Measurements from ENCODE around the gene ZBTB7C. TPM values are rescaled to one million over a fixed set of nuclear protein-coding genes. Genes with fewer than 3 reads are reported as not detected.

ZBTB7C gene
- total RNA-seq, 1 experiment from 2014 or later = 0.33 TPM

- Histone ChIP-seq H3K4me1 (ENCODE audit: insufficient read depth, low read length) (peaks cover 9% of the 10 kb centered on the region; the same call in 1 of the 2 replicates), H2BK20ac (ENCODE audit: low read depth, low read length, poor library complexity, severe bottlenecking) (no peak overlapping the region), H3K4me2 (ENCODE audit: insufficient read depth, insufficient read length, low read length) (no peak overlapping the region), H2AK5ac (ENCODE audit: insufficient read length, low read length) (no peak overlapping the region), H4K91ac (ENCODE audit: insufficient read length, low read depth, low read length) (no peak overlapping the region), H3K27me3 (ENCODE audit: insufficient read depth, low read length) (peaks cover 24% of the 10 kb centered on the region; the same call in 1 of the 2 replicates), H3K14ac (ENCODE audit: insufficient read depth, low read length) (no peak overlapping the region), H3K9ac (ENCODE audit: extremely low read depth, insufficient read length, low read length) (no peak overlapping the region), H2AFZ (ENCODE audit: low read length) (no peak overlapping the region), H4K5ac (ENCODE audit: insufficient read length, low read depth, low read length) (no peak overlapping the region), H3K23me2 (ENCODE audit: insufficient read length, low read depth, low read length, poor library complexity, severe bottlenecking) (peaks cover 9% of the 10 kb centered on the region), H3K23ac (ENCODE audit: insufficient read length, low read depth, low read length) (no peak overlapping the region), H3K4ac (ENCODE audit: low read depth, low read length) (no peak overlapping the region), H3K56ac (ENCODE audit: insufficient read length, low read depth, low read length) (no peak overlapping the region), H3K79me2 (ENCODE audit: insufficient read depth, low read length) (no peaks in the 10 kb centered on the region), H2BK120ac (ENCODE audit: low read depth, low read length, poor library complexity, severe bottlenecking) (no peak overlapping the region), H2BK5ac (ENCODE audit: insufficient read length, low read length) (no peak overlapping the region), H3K27ac (ENCODE audit: insufficient read length, low read depth, low read length) (no peak overlapping the region), H3K79me1 (ENCODE audit: insufficient read depth, low read depth, low read length, poor library complexity, severe bottlenecking) (no peaks in the 10 kb centered on the region), H4K20me1 (ENCODE audit: control insufficient read depth, insufficient read depth, insufficient read length) (no peaks in the 10 kb centered on the region), H4K8ac (replicated peaks; ENCODE audit: insufficient read length, low read depth, low read length) (no peak overlapping the region), H2BK12ac (ENCODE audit: insufficient read length, low read depth, low read length) (no peak overlapping the region), H3K9me3 (ENCODE audit: control insufficient read depth, low read depth, low read length) (no peaks in the 10 kb centered on the region), H2BK15ac (ENCODE audit: low read depth, low read length) (no peak overlapping the region), H3T11ph (ENCODE audit: low read length) (no peak overlapping the region), H3K18ac (ENCODE audit: insufficient read length, low read depth, low read length) (no peak overlapping the region)
- no peak overlapping the region for H3K4me3 Mint-ChIP-seq
- H3K27ac Mint-ChIP-seq = no peak overlapping the region
- H3K36me3 Mint-ChIP-seq (ENCODE audit: insufficient read depth in 1 of 3, low read depth in 3 of 3) = no peaks in the 10 kb centered on the region
- TF ChIP-seq, protein P1, sequence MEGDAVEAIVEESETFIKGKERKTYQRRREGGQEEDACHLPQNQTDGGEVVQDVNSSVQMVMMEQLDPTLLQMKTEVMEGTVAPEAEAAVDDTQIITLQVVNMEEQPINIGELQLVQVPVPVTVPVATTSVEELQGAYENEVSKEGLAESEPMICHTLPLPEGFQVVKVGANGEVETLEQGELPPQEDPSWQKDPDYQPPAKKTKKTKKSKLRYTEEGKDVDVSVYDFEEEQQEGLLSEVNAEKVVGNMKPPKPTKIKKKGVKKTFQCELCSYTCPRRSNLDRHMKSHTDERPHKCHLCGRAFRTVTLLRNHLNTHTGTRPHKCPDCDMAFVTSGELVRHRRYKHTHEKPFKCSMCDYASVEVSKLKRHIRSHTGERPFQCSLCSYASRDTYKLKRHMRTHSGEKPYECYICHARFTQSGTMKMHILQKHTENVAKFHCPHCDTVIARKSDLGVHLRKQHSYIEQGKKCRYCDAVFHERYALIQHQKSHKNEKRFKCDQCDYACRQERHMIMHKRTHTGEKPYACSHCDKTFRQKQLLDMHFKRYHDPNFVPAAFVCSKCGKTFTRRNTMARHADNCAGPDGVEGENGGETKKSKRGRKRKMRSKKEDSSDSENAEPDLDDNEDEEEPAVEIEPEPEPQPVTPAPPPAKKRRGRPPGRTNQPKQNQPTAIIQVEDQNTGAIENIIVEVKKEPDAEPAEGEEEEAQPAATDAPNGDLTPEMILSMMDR (conservative IDR thresholded peaks at IDR 0.05) = no peak
- H3K4me1 Mint-ChIP-seq = peaks cover 36 to 59% of the 10 kb centered on the region in 2 experiments
- peaks cover 64% of the 10 kb centered on the region for H3K27me3 Mint-ChIP-seq (ENCODE audit: low read depth)
- DNase-seq = no peak
- WGBS (ENCODE audit: extremely low coverage, insufficient read length, low lambda C conversion rate) = no CpG with 5 or more reads among the region's 14 CpGs
- no peaks in the 10 kb centered on the region; a peak in 1 of 5 replicates for H3K9me3 Mint-ChIP-seq
Observed at GRCh38 chr18:48139431-48140347, 269.5 kb downstream of the ZBTB7C start.

Measured in H9 (cell line).